H9 (cell line): Measurements from ENCODE around the gene KY. TPM values are rescaled to one million over a fixed set of nuclear protein-coding genes. Genes with fewer than 3 reads are reported as not detected.

Experiments
- DNase-seq: peaks from one replicate; pipeline ENCODE4 v3.0.0-alpha.2; 2017
- H2AFZ ChIP-seq: one replicate; pipeline ENCODE4 v1.6.1; 2013; ENCODE audit warnings: mild to moderate bottlenecking, low read length, control low read depth, moderate library complexity
- H2AK5ac ChIP-seq: 2 replicates; pipeline ENCODE4 v1.6.1; 2013; ENCODE audit warnings: low read length, control low read depth, mixed read lengths; ENCODE audit not compliant: insufficient read length
- H2BK120ac ChIP-seq: one replicate; pipeline ENCODE4 v1.6.1; 2013; ENCODE audit warnings: low read depth, mild to moderate bottlenecking, low read length, control low read depth, inconsistent platforms; ENCODE audit not compliant: poor library complexity, severe bottlenecking
- H2BK12ac ChIP-seq: 2 replicates; pipeline ENCODE4 v1.6.1; 2013; ENCODE audit warnings: low read length, control low read depth, mixed read lengths, low read depth; ENCODE audit not compliant: insufficient read length
- H2BK15ac ChIP-seq: 2 replicates; pipeline ENCODE4 v1.6.1; 2013; ENCODE audit warnings: low read depth, low read length, control low read depth
- H2BK20ac ChIP-seq: one replicate; pipeline ENCODE4 v1.6.1; 2013; ENCODE audit warnings: low read depth, mild to moderate bottlenecking, low read length, control low read depth, inconsistent platforms; ENCODE audit not compliant: poor library complexity, severe bottlenecking
- H2BK5ac ChIP-seq: 2 replicates; pipeline ENCODE4 v1.6.1; 2013; ENCODE audit warnings: low read length, control low read depth, mixed read lengths; ENCODE audit not compliant: insufficient read length
- H3K14ac ChIP-seq: 2 replicates; pipeline ENCODE4 v1.6.1; 2013; ENCODE audit warnings: low read length, control low read depth; ENCODE audit not compliant: insufficient read depth
- H3K18ac ChIP-seq: 2 replicates; pipeline ENCODE4 v1.6.1; 2013; ENCODE audit warnings: low read depth, mild to moderate bottlenecking, mixed read lengths, low read length, control low read depth; ENCODE audit not compliant: insufficient read length
- H3K23ac ChIP-seq: 2 replicates; pipeline ENCODE4 v1.6.1; 2013; ENCODE audit warnings: low read length, control low read depth, mixed read lengths, low read depth; ENCODE audit not compliant: insufficient read length
- H3K23me2 ChIP-seq: 2 replicates; pipeline ENCODE4 v1.6.1; 2013; ENCODE audit warnings: low read depth, mild to moderate bottlenecking, mixed read lengths, low read length, control low read depth; ENCODE audit not compliant: insufficient read length, poor library complexity, severe bottlenecking
- H3K27ac ChIP-seq: 2 replicates; pipeline ENCODE4 v1.5.1; 2013; ENCODE audit warnings: low read length, control low read depth, mixed read lengths, low read depth; ENCODE audit not compliant: insufficient read length
- H3K27me3 ChIP-seq: 2 replicates; pipeline ENCODE4 v1.6.1; 2013; ENCODE audit warnings: low read length, control low read depth, inconsistent platforms; ENCODE audit not compliant: insufficient read depth
- H3K4ac ChIP-seq: 2 replicates; pipeline ENCODE4 v1.6.1; 2013; ENCODE audit warnings: low read depth, mild to moderate bottlenecking, control low read depth, inconsistent platforms, low read length, moderate library complexity
- H3K4me1 ChIP-seq: 2 replicates; pipeline ENCODE4 v1.6.1; 2013; ENCODE audit warnings: low read length, control low read depth, inconsistent platforms; ENCODE audit not compliant: insufficient read depth
- H3K4me2 ChIP-seq: 2 replicates; pipeline ENCODE4 v1.6.1; 2013; ENCODE audit warnings: low read length, control low read depth, mixed read lengths; ENCODE audit not compliant: insufficient read length, insufficient read depth
- H3K56ac ChIP-seq: 2 replicates; pipeline ENCODE4 v1.6.1; 2013; ENCODE audit warnings: low read depth, mild to moderate bottlenecking, mixed read lengths, low read length, control low read depth; ENCODE audit not compliant: insufficient read length
- H3K79me1 ChIP-seq: 2 replicates; pipeline ENCODE4 v1.6.1; 2013; ENCODE audit warnings: low read depth, mild to moderate bottlenecking, moderate library complexity, low read length, control low read depth, inconsistent platforms; ENCODE audit not compliant: insufficient read depth, poor library complexity, severe bottlenecking
- H3K79me2 ChIP-seq: 2 replicates; pipeline ENCODE4 v1.6.1; 2013; ENCODE audit warnings: low read length, control low read depth, inconsistent platforms; ENCODE audit not compliant: insufficient read depth
- H3K9ac ChIP-seq: 2 replicates; pipeline ENCODE4 v1.6.1; 2013; ENCODE audit warnings: low read length, control low read depth, mixed read lengths; ENCODE audit not compliant: insufficient read length; ENCODE audit errors: extremely low read depth
- H3K9me3 ChIP-seq: one replicate; pipeline ENCODE4 v1.6.1; 2013; ENCODE audit warnings: low read depth, low read length, inconsistent platforms; ENCODE audit not compliant: control insufficient read depth
- H3T11ph ChIP-seq: one replicate; pipeline ENCODE4 v1.6.1; 2013; ENCODE audit warnings: mild to moderate bottlenecking, low read length, control low read depth, inconsistent platforms
- H4K20me1 ChIP-seq: one replicate; pipeline ENCODE4 v1.6.1; 2013; ENCODE audit not compliant: control insufficient read depth, insufficient read length, insufficient read depth
- H4K5ac ChIP-seq: 2 replicates; pipeline ENCODE4 v1.6.1; 2013; ENCODE audit warnings: low read depth, mild to moderate bottlenecking, mixed read lengths, low read length, control low read depth; ENCODE audit not compliant: insufficient read length
- H4K8ac ChIP-seq: replicated peaks from 2 replicates; pipeline ENCODE4 v1.6.1; 2013; ENCODE audit warnings: low read length, control low read depth, mixed read lengths, low read depth; ENCODE audit not compliant: insufficient read length
- H4K91ac ChIP-seq: 2 replicates; pipeline ENCODE4 v1.6.1; 2013; ENCODE audit warnings: low read depth, mild to moderate bottlenecking, moderate library complexity, mixed read lengths, low read length, control low read depth; ENCODE audit not compliant: insufficient read length
- H3K27ac Mint-ChIP-seq, 3 experiments: 2 replicates in 2 of 3; 3 replicates in 1 of 3; pipeline ENCODE4 v1.8.0; 2020 to 2021; ENCODE audit warnings: mixed read lengths in 3 of 3, mild to moderate bottlenecking in 1 of 3, moderate library complexity in 1 of 3
- H3K27me3 Mint-ChIP-seq: 2 replicates; pipeline ENCODE4 v1.8.0; 2021; ENCODE audit warnings: low read depth, mild to moderate bottlenecking, moderate library complexity, mixed read lengths
- H3K36me3 Mint-ChIP-seq, 3 experiments: 2 replicates in 2 of 3; 3 replicates in 1 of 3; pipeline ENCODE4 v1.8.0; 2020 to 2021; ENCODE audit warnings: low read depth in 3 of 3, mixed read lengths in 3 of 3; ENCODE audit not compliant: insufficient read depth in 1 of 3
- H3K4me1 Mint-ChIP-seq, 2 experiments: 2 replicates each; pipeline ENCODE4 v1.8.0; 2020; ENCODE audit warnings: mixed read lengths in 2 of 2
- H3K4me3 Mint-ChIP-seq, 2 experiments: 2 replicates in 1 of 2; 3 replicates in 1 of 2; pipeline ENCODE4 v1.8.0; 2020 to 2021; ENCODE audit warnings: mild to moderate bottlenecking in 2 of 2, mixed read lengths in 2 of 2, moderate library complexity in 1 of 2
- H3K9me3 Mint-ChIP-seq, 2 experiments: 2 replicates in 1 of 2; 3 replicates in 1 of 2; pipeline ENCODE4 v1.8.0; 2020; ENCODE audit warnings: mild to moderate bottlenecking in 2 of 2, mixed read lengths in 2 of 2, moderate library complexity in 1 of 2
- WGBS: extraction: QIAGEN DNeasy Blood & Tissue Kit; methylation state at CpG from one replicate; pipeline ENCODE4 v1.1.7; 2013; ENCODE audit warnings: missing lambda C conversion rate, low lambda C conversion rate, mixed read lengths; ENCODE audit not compliant: insufficient read length; ENCODE audit errors: extremely low coverage; 5-methylcytosine and 5-hydroxymethylcytosine counted together
- total RNA-seq: library from RNA; stranded (reverse); gene quantifications from 2 replicates; pipeline ENCODE4 v1.2.1, GENCODE V29; 2021
- TF ChIP-seq, protein P1 (sequence below): fragments of 200-600 bp; sonication (generic); conservative IDR thresholded peaks from 3 replicates; pipeline ENCODE4 v1.8.0; 2021; ENCODE audit warnings: antibody characterized with exemption, mild to moderate bottlenecking

KY gene
- total RNA-seq, 1 experiment from 2014 or later: not detected

DNA sequence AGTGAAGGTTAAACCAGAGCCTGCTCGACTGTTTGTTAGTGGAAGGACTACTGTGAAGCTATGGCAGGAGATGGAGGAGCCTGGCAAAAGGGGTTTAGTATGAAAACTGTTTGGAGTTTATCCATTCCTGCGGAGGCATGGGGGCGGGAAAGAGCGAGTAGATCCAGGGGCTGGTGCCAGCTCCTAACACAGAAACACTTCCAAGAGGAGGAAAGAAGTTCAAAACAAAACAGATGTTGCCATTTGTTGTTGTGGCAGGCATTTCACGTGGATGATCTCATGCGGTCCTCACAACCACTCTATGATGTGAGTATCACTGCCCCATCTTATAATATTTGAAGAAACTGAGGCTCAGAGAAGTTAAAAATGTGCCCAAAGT lies 30.7 kb upstream of the KY start:
- no peak overlapping the region for H4K91ac ChIP-seq
- no peak overlapping the region for H3K9ac ChIP-seq
- no peak overlapping the region for H2AK5ac ChIP-seq
- no peak overlapping the region for H3K14ac ChIP-seq
- H3K56ac ChIP-seq: no peak overlapping the region
- no peak overlapping the region for H2BK5ac ChIP-seq
- no peaks in the 10 kb centered on the region for H3K4me1 ChIP-seq
- no peaks in the 10 kb centered on the region for H3K79me1 ChIP-seq
- no peak overlapping the region for H3K4me2 ChIP-seq
- H3K9me3 Mint-ChIP-seq: no peaks in the 10 kb centered on the region
- H2BK15ac ChIP-seq: no peak overlapping the region
- peaks cover 35% of the 10 kb centered on the region for H3K27me3 Mint-ChIP-seq
- no peak overlapping the region for H3K27ac ChIP-seq
- H3K9me3 ChIP-seq: no peaks in the 10 kb centered on the region
- H2AFZ ChIP-seq: no peak overlapping the region
- H3K36me3 Mint-ChIP-seq: no peaks in the 10 kb centered on the region
- no peak overlapping the region; a peak in 1 of 7 replicates for H3K27ac Mint-ChIP-seq
- no peak overlapping the region for H2BK20ac ChIP-seq
- H3T11ph ChIP-seq: no peak overlapping the region
- H3K4me3 Mint-ChIP-seq: no peak overlapping the region
- H3K18ac ChIP-seq: no peak overlapping the region
- H3K4me1 Mint-ChIP-seq: peaks cover 0 to 5% of the 10 kb centered on the region in 2 experiments; a peak in 2 of 4 replicates
- H2BK120ac ChIP-seq: no peak overlapping the region
- H3K79me2 ChIP-seq: no peaks in the 10 kb centered on the region
- peaks cover 4% of the 10 kb centered on the region; the same call in 1 of the 2 replicates for H3K27me3 ChIP-seq
- no peak for DNase-seq
- no peaks in the 10 kb centered on the region for H3K23me2 ChIP-seq
- no peak overlapping the region for H2BK12ac ChIP-seq
- no peak overlapping the region for H3K4ac ChIP-seq
- no peak overlapping the region for H4K8ac ChIP-seq
- H4K5ac ChIP-seq: no peak overlapping the region
- no CpG with 5 or more reads among the region's 6 CpGs for WGBS
- no peaks in the 10 kb centered on the region for H4K20me1 ChIP-seq
- TF ChIP-seq, protein P1, sequence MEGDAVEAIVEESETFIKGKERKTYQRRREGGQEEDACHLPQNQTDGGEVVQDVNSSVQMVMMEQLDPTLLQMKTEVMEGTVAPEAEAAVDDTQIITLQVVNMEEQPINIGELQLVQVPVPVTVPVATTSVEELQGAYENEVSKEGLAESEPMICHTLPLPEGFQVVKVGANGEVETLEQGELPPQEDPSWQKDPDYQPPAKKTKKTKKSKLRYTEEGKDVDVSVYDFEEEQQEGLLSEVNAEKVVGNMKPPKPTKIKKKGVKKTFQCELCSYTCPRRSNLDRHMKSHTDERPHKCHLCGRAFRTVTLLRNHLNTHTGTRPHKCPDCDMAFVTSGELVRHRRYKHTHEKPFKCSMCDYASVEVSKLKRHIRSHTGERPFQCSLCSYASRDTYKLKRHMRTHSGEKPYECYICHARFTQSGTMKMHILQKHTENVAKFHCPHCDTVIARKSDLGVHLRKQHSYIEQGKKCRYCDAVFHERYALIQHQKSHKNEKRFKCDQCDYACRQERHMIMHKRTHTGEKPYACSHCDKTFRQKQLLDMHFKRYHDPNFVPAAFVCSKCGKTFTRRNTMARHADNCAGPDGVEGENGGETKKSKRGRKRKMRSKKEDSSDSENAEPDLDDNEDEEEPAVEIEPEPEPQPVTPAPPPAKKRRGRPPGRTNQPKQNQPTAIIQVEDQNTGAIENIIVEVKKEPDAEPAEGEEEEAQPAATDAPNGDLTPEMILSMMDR: no peak
- no peak overlapping the region for H3K23ac ChIP-seq
